Measurements from ENCODE around the gene HOATZ. TPM values are rescaled to one million over a fixed set of nuclear protein-coding genes. Genes with fewer than 3 reads are reported as not detected.

Gene HOATZ
- polyA plus RNA-seq, 1 of the 3 experiments (the other 2 are of a cell fraction): 4.9 TPM

GRCh38 chr11:111523343-111523742 lies 8.8 kb downstream of the HOATZ start (continued):
- no peak for TF ChIP-seq REST (IDR thresholded peaks at IDR 0.05; ENCODE audit: low read depth, low read length)

GRCh38 chr11:111524056-111524455 lies 9.5 kb downstream of the HOATZ start:
- Histone ChIP-seq H4K20me1 (ENCODE audit: insufficient read depth) (no peaks in the 10 kb centered on the region), H3K9ac (no peak overlapping the region), H3K9me2 (no peaks in the 10 kb centered on the region), H3F3A (replicated peaks; ENCODE audit: insufficient read depth) (peaks cover 58% of the 10 kb centered on the region), H3K36me3 (replicated peaks in 1 of 2; ENCODE audit: control insufficient read depth in 1 of 2, insufficient read depth in 2 of 2, low read length in 1 of 2) (no peaks in the 10 kb centered on the region), H3K27ac (ENCODE audit: low read depth in 2 of 2, low read length in 1 of 2) (no peak overlapping the region), H3K79me2 (ENCODE audit: insufficient read depth) (no peaks in the 10 kb centered on the region), H3K27me3 (ENCODE audit: insufficient read depth) (no peaks in the 10 kb centered on the region), H2AFZ (ENCODE audit: low read depth) (no peak overlapping the region), H3K9me3 (no peaks in the 10 kb centered on the region), H3K4me1 (ENCODE audit: control insufficient read depth in 1 of 2, insufficient read depth in 2 of 2, low read depth in 1 of 2, low read length in 1 of 2) (peaks cover 0 to 34% of the 10 kb centered on the region in 2 experiments; a peak in 2 of 4 replicates), H3K4me3 (ENCODE audit: low read depth in 2 of 2, low read length in 1 of 2) (no peak overlapping the region), H3K4me2 (no peak overlapping the region)
- ChIA-PET CTCF (interaction anchor here (1.0 kb wide), 1 partner anchor 69 kb away, joined by 3 read pairs; no protein-coding TSS in a partner anchor), POLR2A (no interaction called here)
- 74% methylated on average over 1 of the region's 1 CpG for WGBS (ENCODE audit: low lambda C conversion rate)
- DNase-seq: no peak
- no peak for TF ChIP-seq NRF1 (IDR thresholded peaks at IDR 0.05; ENCODE audit: low read depth, low read length)
- no peak for TF ChIP-seq SMC3 (IDR thresholded peaks at IDR 0.05; ENCODE audit: low read depth, low read length)
- TF ChIP-seq MXI1 (IDR thresholded peaks at IDR 0.05; ENCODE audit: low read depth, low read length): no peak
- no peak for TF ChIP-seq IRF3 (IDR thresholded peaks at IDR 0.05; ENCODE audit: low read depth, low read length)
- no peak for TF ChIP-seq MAX (IDR thresholded peaks at IDR 0.05; ENCODE audit: low read depth)
- TF ChIP-seq NFIC (IDR thresholded peaks at IDR 0.05; ENCODE audit: borderline replicate concordance): no peak
- TF ChIP-seq RCOR1 (IDR thresholded peaks at IDR 0.05; ENCODE audit: low read length): no peak
- no peak for TF ChIP-seq SIN3A (IDR thresholded peaks at IDR 0.05; ENCODE audit: borderline replicate concordance, low read depth, low read length)
- TF ChIP-seq USF1 (IDR thresholded peaks at IDR 0.05; ENCODE audit: borderline replicate concordance, low read depth): no peak
- TF ChIP-seq REST (IDR thresholded peaks at IDR 0.05; ENCODE audit: low read depth, low read length): no peak
- no peak for TF ChIP-seq TAF1 (IDR thresholded peaks at IDR 0.05; ENCODE audit: borderline replicate concordance, low read depth, low read length)
- no peak for TF ChIP-seq EZH2phosphoT487 (IDR thresholded peaks at IDR 0.05; ENCODE audit: borderline replicate concordance, low read depth)
- no peak for TF ChIP-seq CTCF (IDR thresholded peaks at IDR 0.05)
- TF ChIP-seq USF2 (IDR thresholded peaks at IDR 0.05; ENCODE audit: borderline replicate concordance, low read depth, low read length): no peak
- TF ChIP-seq FOXM1 (IDR thresholded peaks at IDR 0.05; ENCODE audit: low read depth): no peak
- TF ChIP-seq EP300 (IDR thresholded peaks at IDR 0.05; ENCODE audit: borderline replicate concordance in 1 of 2, low read depth in 1 of 2, low read length in 1 of 2): no peak
- no peak for TF ChIP-seq FOSL2 (IDR thresholded peaks at IDR 0.05; ENCODE audit: borderline replicate concordance, low read depth)
- TF ChIP-seq RAD21 (IDR thresholded peaks at IDR 0.05; ENCODE audit: low read length): no peak

All from SK-N-SH (cell line).